DND-41 (cell line): ENCODE data around the gene MYBPC1.

Experiments
- ATAC-seq: fragments of 200-7000 bp; cut with Tn5 transposase; 3 replicates; pipeline ENCODE4 v1.9.1; 2021; ENCODE audit warnings: low read depth; ENCODE audit not compliant: insufficient read depth
- DNase-seq: peaks from one replicate; pipeline ENCODE4 v3.0.0-alpha.2; 2020
- H2AFZ ChIP-seq: 2 replicates; pipeline ENCODE4 v1.6.0; 2012; ENCODE audit warnings: low read depth, low read length
- H3K27ac ChIP-seq: 2 replicates; pipeline ENCODE4 v1.5.1; 2012; ENCODE audit warnings: low read length, inconsistent platforms
- H3K27me3 ChIP-seq: fragments of 200-600 bp; sonication (generic); 2 replicates; pipeline ENCODE4 v1.6.0; 2012; ENCODE audit warnings: low read length, mild to moderate bottlenecking, inconsistent platforms; ENCODE audit not compliant: insufficient read depth, poor library complexity
- H3K36me3 ChIP-seq: 2 replicates; pipeline ENCODE4 v1.5.1; 2012; ENCODE audit warnings: low read length, inconsistent platforms; ENCODE audit not compliant: insufficient read depth
- H3K4me1 ChIP-seq: 2 replicates; pipeline ENCODE4 v1.5.1; 2012; ENCODE audit warnings: mild to moderate bottlenecking, low read length; ENCODE audit not compliant: insufficient read depth
- H3K4me2 ChIP-seq: 2 replicates; pipeline ENCODE4 v1.6.0; 2012; ENCODE audit warnings: mild to moderate bottlenecking, moderate library complexity, low read length, inconsistent platforms; ENCODE audit not compliant: insufficient read depth
- H3K4me3 ChIP-seq, 2 experiments: fragments of 200-600 bp in 1 of 2; shearing (Covaris generic) in 1 of 2; 2 replicates each; pipeline ENCODE4 v1.5.1; 2012 to 2016; ENCODE audit warnings: inconsistent platforms in 2 of 2, low read length in 2 of 2, mild to moderate bottlenecking in 2 of 2, low read depth in 1 of 2, moderate library complexity in 1 of 2
- H3K79me2 ChIP-seq: 2 replicates; pipeline ENCODE4 v1.6.0; 2012; ENCODE audit warnings: low read length, inconsistent platforms; ENCODE audit not compliant: insufficient read depth
- H3K9ac ChIP-seq: 2 replicates; pipeline ENCODE4 v1.6.0; 2012; ENCODE audit warnings: low read depth, mild to moderate bottlenecking, inconsistent platforms, low read length, moderate library complexity
- H3K9me3 ChIP-seq: 2 replicates; pipeline ENCODE4 v1.5.1; 2012; ENCODE audit warnings: low read length, moderate library complexity, mild to moderate bottlenecking, inconsistent platforms; ENCODE audit not compliant: insufficient read depth, severe bottlenecking
- H4K20me1 ChIP-seq: 2 replicates; pipeline ENCODE4 v1.6.0; 2012; ENCODE audit warnings: low read length; ENCODE audit not compliant: insufficient read depth
- EZH2 ChIP-seq: IDR thresholded peaks from 3 replicates; pipeline ENCODE4 v1.6.1; 2012; ENCODE audit warnings: borderline replicate concordance, low read depth, mild to moderate bottlenecking, moderate library complexity, low read length, inconsistent platforms; ENCODE audit not compliant: severe bottlenecking
- TF ChIP-seq, protein P1 (sequence below): IDR thresholded peaks from 2 replicates; pipeline ENCODE4 v1.5.1; 2012; ENCODE audit warnings: borderline replicate concordance, low read length, moderate library complexity, mild to moderate bottlenecking; ENCODE audit not compliant: poor library complexity, severe bottlenecking; ENCODE audit errors: extremely low read depth

MYBPC1 gene

GRCh38 chr12:101697930-101698799 is 103.4 kb downstream of the MYBPC1 start:
- ATAC-seq (peak; percentile 51), DNase-seq (no peak)
- Histone ChIP-seq H3K36me3 (no peaks in the 10 kb centered on the region; the same call in 1 of the 2 replicates), H4K20me1 (no peaks in the 10 kb centered on the region; the same call in 1 of the 2 replicates), H3K9ac (peak overlapping the region; percentile 91), H3K4me3 (peak overlapping the region; percentile 64 to 99), H3K79me2 (peaks cover 7% of the 10 kb centered on the region), H3K27ac (peak overlapping the region; percentile 69), H3K27me3 (peaks cover 3% of the 10 kb centered on the region), H2AFZ (peak overlapping the region; percentile 91), H3K4me1 (peaks cover 32% of the 10 kb centered on the region), H3K9me3 (no peaks in the 10 kb centered on the region), H3K4me2 (peak overlapping the region; percentile 97)
- no peak for TF ChIP-seq EZH2
- TF ChIP-seq, protein P1, sequence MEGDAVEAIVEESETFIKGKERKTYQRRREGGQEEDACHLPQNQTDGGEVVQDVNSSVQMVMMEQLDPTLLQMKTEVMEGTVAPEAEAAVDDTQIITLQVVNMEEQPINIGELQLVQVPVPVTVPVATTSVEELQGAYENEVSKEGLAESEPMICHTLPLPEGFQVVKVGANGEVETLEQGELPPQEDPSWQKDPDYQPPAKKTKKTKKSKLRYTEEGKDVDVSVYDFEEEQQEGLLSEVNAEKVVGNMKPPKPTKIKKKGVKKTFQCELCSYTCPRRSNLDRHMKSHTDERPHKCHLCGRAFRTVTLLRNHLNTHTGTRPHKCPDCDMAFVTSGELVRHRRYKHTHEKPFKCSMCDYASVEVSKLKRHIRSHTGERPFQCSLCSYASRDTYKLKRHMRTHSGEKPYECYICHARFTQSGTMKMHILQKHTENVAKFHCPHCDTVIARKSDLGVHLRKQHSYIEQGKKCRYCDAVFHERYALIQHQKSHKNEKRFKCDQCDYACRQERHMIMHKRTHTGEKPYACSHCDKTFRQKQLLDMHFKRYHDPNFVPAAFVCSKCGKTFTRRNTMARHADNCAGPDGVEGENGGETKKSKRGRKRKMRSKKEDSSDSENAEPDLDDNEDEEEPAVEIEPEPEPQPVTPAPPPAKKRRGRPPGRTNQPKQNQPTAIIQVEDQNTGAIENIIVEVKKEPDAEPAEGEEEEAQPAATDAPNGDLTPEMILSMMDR = no peak

- H3K9ac ChIP-seq = peak overlapping the region; percentile 91; the same call in 1 of the 2 replicates
- DNase-seq (no peak), ATAC-seq (no peak)
- no peaks in the 10 kb centered on the region for H3K9me3 ChIP-seq
- no peaks in the 10 kb centered on the region; the same call in 1 of the 2 replicates for H3K36me3 ChIP-seq
- no peak for TF ChIP-seq EZH2
- TF ChIP-seq, protein P1 = peak; percentile 42
- H3K4me3 ChIP-seq = peak overlapping the region; percentile 64 to 99; a peak in 3 of 4 replicates
- H4K20me1 ChIP-seq = no peaks in the 10 kb centered on the region; the same call in 1 of the 2 replicates
- peak overlapping the region; percentile 91 for H2AFZ ChIP-seq
- H3K79me2 ChIP-seq = peaks cover 7% of the 10 kb centered on the region
- H3K4me1 ChIP-seq = peaks cover 32% of the 10 kb centered on the region
- no peak overlapping the region for H3K27ac ChIP-seq
- H3K4me2 ChIP-seq = peak overlapping the region; percentile 97
- H3K27me3 ChIP-seq = peaks cover 3% of the 10 kb centered on the region
Observed at GRCh38 chr12:101698800-101699347, 104.1 kb downstream of the MYBPC1 start.

DNA sequence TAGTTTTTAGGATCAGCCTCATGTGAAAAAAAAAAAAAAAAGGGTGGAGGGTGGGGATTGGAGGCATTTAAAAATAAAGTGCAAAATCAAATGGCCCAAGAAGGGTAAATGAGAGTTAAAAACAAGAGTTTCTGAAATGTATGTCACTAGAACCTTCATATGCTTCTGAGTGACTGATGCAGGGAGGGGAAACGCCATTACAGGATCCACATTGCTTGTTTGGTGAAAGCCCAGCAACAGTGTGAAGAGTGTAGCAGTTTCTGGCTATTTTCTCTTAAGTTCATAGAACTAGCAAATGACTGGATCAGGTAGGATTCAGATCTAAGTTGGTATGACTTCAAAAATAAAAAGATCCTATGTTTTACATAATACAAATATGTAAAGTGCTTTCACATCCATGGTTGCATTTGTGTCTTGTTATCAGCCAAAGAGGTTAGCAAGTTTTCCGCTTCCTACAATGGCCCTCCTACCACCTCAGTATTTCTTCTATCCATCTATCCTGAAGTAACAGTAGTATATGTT is 105.6 kb downstream of the MYBPC1 start:
- Histone ChIP-seq H3K9ac (no peak overlapping the region), H3K4me3 (no peak overlapping the region), H3K36me3 (no peaks in the 10 kb centered on the region; the same call in 1 of the 2 replicates), H3K79me2 (peaks cover 7% of the 10 kb centered on the region), H4K20me1 (no peaks in the 10 kb centered on the region; the same call in 1 of the 2 replicates), H3K27me3 (peaks cover 3% of the 10 kb centered on the region), H3K4me1 (peaks cover 32% of the 10 kb centered on the region), H3K27ac (no peak overlapping the region), H3K9me3 (no peaks in the 10 kb centered on the region), H2AFZ (no peak overlapping the region), H3K4me2 (peak overlapping the region; percentile 36; the same call in 1 of the 2 replicates)
- ATAC-seq (no peak), DNase-seq (no peak)
- no peak for TF ChIP-seq EZH2
- TF ChIP-seq, protein P1 = no peak
